GM19351 (cell line): ENCODE data around the gene PSMD14.

ENCODE experiments used
- ATAC-seq: cut with Tn5 transposase; IDR thresholded peaks from one replicate; pipeline ENCODE4 v1.9.1; 2021; ENCODE audit warnings: mild to moderate bottlenecking, moderate library complexity; ENCODE audit not compliant: unreplicated experiment

PSMD14 gene

GRCh38 chr2:161417438-161418274, 109.4 kb downstream of the PSMD14 start:
- no peak for ATAC-seq

GRCh38 chr2:161418275-161418714, 110.1 kb downstream of the PSMD14 start:
- no peak for ATAC-seq

DNA sequence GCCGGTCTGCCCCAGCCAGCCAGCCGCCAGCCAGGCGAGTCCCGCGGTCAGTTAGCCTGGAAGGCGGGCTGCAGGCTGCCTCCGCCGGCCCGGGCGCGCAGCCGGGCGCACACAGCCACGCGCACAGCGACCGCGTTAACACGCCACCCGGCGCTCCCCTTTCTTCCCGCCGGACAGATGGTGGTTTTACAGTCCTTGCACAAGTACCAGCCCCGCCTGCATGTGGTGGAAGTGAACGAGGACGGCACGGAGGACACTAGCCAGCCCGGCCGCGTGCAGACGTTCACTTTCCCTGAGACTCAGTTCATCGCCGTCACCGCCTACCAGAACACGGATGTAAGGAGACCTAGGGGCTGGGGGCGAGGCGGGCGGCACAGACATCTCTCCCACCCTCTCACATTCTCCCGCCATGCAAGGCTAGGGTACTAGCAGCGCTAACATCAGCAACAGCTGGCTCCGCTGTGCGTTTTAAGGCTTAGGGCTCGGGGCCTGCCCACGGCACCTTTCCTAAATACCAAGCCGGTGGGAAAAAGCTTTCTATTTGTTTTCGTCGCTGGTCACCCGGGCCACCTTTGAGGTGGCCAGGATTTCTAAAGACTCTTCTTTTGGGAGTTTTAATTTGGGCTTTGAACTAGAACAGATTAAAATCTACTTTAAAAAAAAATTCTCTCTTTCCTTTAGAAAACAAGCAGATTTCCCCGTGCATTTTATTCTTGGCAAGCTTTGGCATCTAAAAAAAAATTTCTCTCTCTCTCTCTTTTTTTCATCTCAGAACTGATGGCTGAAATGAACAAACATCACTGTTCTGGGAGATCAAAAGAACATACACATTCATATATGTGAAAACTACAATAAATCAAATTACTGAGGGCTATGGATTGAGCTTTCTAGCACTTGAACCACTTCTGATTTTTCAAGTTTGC, 110.8 kb downstream of the PSMD14 start:
- ATAC-seq = no peak

- ATAC-seq = no peak
These were observed 111.5 kb downstream of the PSMD14 start for GRCh38 chr2:161419638-161420190.

DNA sequence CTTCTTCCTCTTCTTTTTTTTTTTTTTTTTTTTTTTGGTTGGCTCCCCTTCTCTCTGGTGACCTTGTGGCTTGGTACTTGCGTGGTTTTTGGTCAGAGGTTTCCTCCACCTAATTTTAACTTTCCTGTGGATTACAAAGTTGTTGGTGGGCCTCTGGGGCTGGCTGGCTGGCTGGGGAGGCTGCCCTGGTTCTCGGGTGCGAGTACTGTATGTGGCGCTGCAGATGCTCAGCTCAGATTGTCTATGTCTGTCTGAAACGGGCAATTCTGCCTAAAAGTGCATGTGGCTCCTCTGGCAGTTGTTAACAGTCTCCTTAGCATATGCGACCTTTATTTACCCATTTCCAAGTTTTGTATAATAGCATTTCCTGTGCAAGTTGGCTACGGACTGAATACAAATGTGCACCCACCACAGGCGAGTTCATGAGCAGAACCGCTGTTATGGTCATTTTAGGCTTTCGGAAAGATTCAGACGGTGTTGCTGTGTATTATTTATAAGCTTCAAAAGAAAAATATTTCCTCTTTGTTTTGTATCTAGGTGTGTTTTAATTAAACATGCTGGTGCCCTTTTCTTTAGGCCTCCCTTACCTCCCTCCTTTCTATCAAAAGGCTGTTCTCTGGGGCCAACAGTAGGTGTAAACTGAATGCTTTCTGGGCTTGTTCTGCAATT, 112.3 kb downstream of the PSMD14 start:
- no peak for ATAC-seq

DNA sequence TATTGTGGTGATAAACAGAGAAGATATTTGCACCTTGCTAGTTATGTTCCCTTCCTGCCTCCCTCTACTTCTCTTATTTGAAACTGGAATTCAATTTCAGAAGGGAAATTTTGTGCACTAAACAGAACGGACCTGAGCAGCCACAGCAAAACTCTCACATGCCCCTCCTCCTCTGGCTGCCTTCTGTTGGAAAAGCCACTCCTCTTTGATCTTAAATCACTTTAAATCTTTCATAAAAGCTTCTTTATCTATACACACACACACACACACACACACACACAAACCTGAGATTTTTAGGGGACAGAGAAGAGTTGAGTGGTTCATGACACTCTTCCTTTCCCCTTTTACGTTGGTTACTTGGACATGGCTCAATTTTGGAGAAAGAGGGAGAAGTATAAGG, 113.5 kb downstream of the PSMD14 start:
- ATAC-seq = no peak

GRCh38 chr2:161422816-161423403, 114.7 kb downstream of the PSMD14 start:
- ATAC-seq = no peak

DNA sequence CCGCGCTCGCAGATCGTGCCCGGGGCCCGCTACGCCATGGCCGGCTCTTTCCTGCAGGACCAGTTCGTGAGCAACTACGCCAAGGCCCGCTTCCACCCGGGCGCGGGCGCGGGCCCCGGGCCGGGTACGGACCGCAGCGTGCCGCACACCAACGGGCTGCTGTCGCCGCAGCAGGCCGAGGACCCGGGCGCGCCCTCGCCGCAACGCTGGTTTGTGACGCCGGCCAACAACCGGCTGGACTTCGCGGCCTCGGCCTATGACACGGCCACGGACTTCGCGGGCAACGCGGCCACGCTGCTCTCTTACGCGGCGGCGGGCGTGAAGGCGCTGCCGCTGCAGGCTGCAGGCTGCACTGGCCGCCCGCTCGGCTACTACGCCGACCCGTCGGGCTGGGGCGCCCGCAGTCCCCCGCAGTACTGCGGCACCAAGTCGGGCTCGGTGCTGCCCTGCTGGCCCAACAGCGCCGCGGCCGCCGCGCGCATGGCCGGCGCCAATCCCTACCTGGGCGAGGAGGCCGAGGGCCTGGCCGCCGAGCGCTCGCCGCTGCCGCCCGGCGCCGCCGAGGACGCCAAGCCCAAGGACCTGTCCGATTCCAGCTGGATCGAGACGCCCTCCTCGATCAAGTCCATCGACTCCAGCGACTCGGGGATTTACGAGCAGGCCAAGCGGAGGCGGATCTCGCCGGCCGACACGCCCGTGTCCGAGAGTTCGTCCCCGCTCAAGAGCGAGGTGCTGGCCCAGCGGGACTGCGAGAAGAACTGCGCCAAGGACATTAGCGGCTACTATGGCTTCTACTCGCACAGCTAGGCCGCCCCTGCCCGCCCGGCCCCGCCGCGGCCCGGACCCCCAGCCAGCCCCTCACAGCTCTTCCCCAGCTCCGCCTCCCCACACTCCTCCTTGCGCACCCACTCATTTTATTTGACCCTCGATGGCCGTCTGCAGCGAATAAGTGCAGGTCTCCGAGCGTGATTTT, 115.5 kb downstream of the PSMD14 start:
- no peak for ATAC-seq

- no peak for ATAC-seq
These were observed 116.2 kb downstream of the PSMD14 start for GRCh38 chr2:161424394-161424769.

DNA sequence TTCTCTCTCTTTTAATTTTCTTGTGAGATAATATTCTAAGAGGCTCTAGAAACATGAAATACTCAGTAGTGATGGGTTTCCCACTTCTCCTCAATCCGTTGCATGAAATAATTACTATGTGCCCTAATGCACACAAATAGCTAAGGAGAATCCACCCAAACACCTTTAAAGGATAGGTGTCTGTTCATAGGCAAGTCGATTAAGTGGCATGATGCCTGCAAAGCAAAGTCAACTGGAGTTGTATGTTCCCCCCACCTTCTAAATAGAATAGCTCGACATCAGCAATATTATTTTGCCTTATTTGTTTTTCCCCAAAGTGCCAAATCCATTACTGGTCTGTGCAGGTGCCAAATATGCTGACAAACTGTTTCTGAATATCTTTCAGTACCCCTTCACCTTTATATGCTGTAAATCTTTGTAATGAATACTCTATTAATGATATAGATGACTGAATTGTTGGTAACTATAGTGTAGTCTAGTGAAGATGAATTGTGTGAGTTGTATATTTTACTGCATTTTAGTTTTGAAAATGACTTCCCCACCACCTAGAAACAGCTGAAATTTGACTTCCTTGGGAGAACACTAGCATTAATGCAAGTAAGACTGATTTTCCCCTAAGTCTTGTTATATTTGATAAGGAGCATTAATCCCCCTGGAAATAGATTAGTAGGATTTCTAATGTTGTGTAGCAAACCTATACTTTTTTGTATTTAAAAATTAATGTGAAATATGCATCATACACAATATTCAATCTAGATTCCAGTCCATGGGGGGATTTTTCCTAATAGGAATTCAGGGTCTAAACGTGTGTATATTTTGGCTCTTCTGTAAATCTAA, 116.9 kb downstream of the PSMD14 start:
- no peak for ATAC-seq

- ATAC-seq = no peak
These were observed 117.7 kb downstream of the PSMD14 start for GRCh38 chr2:161425728-161426454.

DNA sequence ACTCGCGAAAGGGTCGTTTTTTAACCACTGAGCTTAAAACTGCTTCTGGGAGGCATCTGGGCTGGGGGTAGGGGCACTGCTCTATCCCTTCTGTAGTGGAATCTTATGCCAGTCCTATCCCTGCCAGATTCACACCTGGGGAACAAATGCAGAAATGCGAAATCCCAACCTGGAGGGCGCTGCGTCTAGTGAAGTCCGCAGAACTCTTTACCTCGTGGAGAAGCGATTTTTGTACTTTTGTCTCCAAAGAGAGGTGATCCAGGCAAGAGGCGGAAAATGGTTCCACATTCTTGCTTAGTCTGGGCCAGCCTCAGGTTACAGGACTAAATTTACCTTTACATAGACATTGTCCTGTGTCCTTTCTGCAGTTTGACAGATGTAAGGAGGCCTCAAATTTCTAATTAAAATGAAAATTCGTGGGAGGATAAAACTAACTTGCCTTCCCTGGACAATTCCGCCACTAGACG, 118.3 kb downstream of the PSMD14 start:
- ATAC-seq = no peak

DNA sequence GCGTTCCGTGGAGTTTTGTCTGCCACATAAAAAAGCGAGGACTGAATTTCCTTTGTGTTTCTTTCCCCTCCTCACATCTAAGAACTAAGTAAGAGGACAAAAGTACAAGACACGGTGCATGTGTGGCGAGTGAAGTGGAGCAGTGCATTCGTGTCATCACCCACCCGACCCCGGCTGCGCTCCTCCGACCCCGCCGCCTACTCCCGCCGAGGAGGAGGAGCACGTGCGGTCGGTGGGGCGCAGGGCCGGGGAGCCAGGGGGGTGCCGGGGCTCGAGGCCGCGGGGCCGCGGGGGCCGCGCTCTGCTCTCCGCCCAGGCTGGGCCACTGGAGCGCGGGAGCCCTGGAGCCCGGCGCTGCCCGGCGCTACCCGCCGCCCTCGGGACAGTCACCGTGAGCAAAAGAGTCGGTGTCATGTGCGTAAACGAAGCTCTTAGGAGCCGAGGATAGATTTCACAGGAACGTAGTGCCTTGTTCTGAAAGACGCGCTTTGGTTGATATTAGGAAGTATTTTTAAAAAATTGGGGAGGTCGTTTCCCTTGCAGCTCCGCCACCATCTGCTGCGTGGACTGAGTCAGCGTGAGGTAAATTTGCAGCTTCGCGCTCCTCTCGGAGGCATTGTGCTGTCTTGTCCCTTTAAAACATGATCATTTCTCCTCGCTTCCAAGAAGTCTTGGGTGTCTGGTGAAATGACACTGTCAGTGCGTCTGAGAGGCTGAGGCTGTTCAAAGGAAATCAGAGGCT, 118.9 kb downstream of the PSMD14 start:
- ATAC-seq = no peak

GRCh38 chr2:161427664-161428587, 119.7 kb downstream of the PSMD14 start:
- no peak for ATAC-seq

DNA sequence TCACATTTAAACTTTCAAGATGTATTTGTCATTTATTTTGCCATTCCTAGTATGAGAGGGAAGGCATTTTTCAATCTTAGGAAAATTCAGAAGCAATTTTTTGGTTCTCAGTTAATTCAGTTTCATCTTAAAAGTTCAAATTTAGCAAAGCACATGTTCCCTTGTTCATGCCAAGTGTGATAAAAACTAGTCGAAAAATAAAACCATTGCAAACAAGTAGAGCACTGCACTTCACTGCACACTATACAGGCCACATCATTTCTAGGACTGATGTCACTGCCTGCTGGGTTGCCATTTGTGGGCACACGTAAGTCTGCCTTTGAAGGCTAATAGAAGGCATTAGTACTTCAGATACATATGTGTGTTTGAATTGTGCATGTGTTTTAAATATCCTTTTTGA, 122.2 kb downstream of the PSMD14 start:
- no peak for ATAC-seq

GRCh38 chr2:161432107-161432506, 123.9 kb downstream of the PSMD14 start:
- no peak for ATAC-seq
